Measurements from ENCODE around the gene KRT23.

KRT23 gene

DNA sequence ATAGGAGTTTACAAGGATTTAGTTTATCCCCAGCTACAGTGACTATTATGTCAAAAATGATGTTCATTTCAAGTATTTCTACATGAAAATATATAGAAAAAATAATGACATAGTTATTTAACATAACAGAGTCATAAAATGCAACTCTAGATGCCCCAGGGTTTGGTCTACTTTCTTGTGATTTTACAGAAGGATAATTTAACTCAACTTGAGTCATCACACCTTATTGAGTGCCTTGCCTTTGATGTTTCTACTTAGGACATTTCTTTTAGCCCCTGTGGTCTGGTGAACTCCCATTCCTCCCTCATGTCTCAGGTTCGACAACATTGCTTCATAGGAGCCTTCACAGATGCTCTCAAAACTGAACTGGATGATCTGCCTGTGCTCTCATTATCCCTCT is 54.4 kb downstream of the KRT23 start:
- no peak overlapping the region for H3K4me3 ChIP-seq (ENCODE audit: low read depth, low read length)
- no peak for TF ChIP-seq CTCF (IDR thresholded peaks at IDR 0.05; ENCODE audit: low read depth, low read length, missing control alignments)
- no peak for DNase-seq (ENCODE audit: low read depth)

GRCh38 chr17:40879026-40879425 is 58.4 kb downstream of the KRT23 start:
- TF ChIP-seq CTCF (IDR thresholded peaks at IDR 0.05; ENCODE audit: low read depth, low read length, missing control alignments) = no peak
- no peak overlapping the region for H3K4me3 ChIP-seq (ENCODE audit: low read depth, low read length)
- DNase-seq (ENCODE audit: low read depth) = no peak

DNA sequence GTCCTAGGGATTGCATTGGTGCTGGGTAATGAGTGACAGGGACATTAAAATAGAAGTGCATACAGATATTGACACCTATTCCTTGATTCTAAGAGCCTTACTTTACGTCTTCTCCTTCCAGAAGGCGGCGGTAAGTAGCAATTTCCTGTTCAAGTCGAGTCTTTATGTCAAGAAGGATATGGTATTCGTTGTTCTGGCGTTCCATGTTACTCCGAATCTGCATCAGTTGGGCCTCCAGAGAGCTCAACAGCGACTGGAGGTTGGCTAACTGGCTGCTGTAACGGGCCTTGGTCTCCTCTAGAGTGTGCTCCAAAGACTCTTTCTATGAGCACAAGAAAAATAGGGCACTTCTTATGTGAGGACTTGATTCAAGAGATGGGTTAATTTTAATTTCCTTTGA is 59.4 kb downstream of the KRT23 start:
- no peak overlapping the region for H3K4me3 ChIP-seq (ENCODE audit: low read depth, low read length)
- TF ChIP-seq CTCF (IDR thresholded peaks at IDR 0.05; ENCODE audit: low read depth, low read length, missing control alignments) = no peak
- no peak for DNase-seq (ENCODE audit: low read depth)

DNA sequence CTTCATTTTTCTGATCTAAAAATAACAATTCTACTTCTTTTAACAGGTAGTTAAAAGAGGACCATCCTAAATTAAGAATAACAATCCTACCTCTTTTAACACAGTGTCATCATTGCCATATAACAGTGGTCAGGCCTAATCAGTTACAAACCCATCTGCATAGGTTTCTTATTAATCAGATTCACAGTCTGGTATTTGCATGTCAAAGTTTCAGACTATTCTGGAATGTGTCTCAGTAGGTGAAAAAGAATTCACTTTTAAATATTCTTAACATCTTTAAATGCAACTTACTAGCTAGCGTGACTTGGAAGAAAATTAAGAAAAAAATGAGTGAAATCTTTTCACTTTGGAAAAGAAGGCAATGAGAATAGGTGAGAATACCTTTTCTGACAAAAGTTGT is 63.6 kb downstream of the KRT23 start:
- no peak for TF ChIP-seq CTCF (IDR thresholded peaks at IDR 0.05; ENCODE audit: low read depth, low read length, missing control alignments)
- DNase-seq (ENCODE audit: low read depth) = no peak
- H3K4me3 ChIP-seq (ENCODE audit: low read depth, low read length) = no peak overlapping the region

DNA sequence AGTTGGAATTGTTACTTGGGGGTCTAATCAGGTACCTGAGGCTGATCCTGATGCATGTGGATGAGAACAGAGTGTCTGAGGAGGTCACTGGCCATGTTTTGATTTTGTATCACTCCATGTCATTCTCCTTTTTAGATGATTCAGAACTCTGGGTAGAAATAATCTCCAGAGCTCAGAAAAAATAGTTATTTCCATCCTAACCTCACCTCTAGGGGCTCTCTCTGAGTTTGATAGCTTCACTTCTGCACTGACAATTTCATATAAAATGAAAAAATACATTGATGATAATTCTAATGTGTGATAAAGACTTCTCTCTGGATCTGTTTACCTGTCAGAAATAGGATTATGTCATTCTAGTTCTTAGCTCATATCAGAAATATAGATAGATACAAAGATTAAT is 64.2 kb downstream of the KRT23 start:
- no peak for TF ChIP-seq CTCF (IDR thresholded peaks at IDR 0.05; ENCODE audit: low read depth, low read length, missing control alignments)
- no peak overlapping the region for H3K4me3 ChIP-seq (ENCODE audit: low read depth, low read length)
- no peak for DNase-seq (ENCODE audit: low read depth)
